ENCODE results near the gene COL4A1.
A peak's percentile ranks its signal among the peaks of the same experiment; 100 is the strongest.
"Not testable (repeated sequence)": the region's sequence is repeated elsewhere in the genome, so short reads cannot be mapped to it uniquely, and the experiment has no call there.

The COL4A1 gene

GRCh38 chr13:110129539-110130186 is 177.3 kb downstream of the COL4A1 start:
- no peak for DNase-seq (ENCODE audit: extremely low spot score, insufficient read length, low read depth)
- no peak for FAIRE-seq

- DNase-seq (ENCODE audit: extremely low spot score, insufficient read length, low read depth), result no peak
- no peak for FAIRE-seq
Measured at GRCh38 chr13:110129076-110129475, 177.9 kb downstream of the COL4A1 start.

- no peak for FAIRE-seq
Measured at GRCh38 chr13:110128546-110128945, 178.4 kb downstream of the COL4A1 start.

GRCh38 chr13:110127986-110128511 is 178.9 kb downstream of the COL4A1 start:
- no peak for FAIRE-seq
- DNase-seq (ENCODE audit: extremely low spot score, insufficient read length, low read depth), result no peak

More at GRCh38 chr13:110128546-110128945, 178.4 kb downstream of the COL4A1 start:
- no peak for DNase-seq (ENCODE audit: extremely low spot score, insufficient read length, low read depth)

GRCh38 chr13:110126391-110126961 is 180.5 kb downstream of the COL4A1 start:
- FAIRE-seq (no peak), DNase-seq (ENCODE audit: extremely low spot score, insufficient read length, low read depth) (no peak)

GRCh38 chr13:110125613-110126272 is 181.2 kb downstream of the COL4A1 start:
- FAIRE-seq (no peak), DNase-seq (ENCODE audit: extremely low spot score, insufficient read length, low read depth) (no peak)

GRCh38 chr13:110125157-110125556 is 181.8 kb downstream of the COL4A1 start:
- FAIRE-seq (no peak), DNase-seq (ENCODE audit: extremely low spot score, insufficient read length, low read depth) (no peak)

GRCh38 chr13:110124201-110124940 is 182.6 kb downstream of the COL4A1 start:
- FAIRE-seq, result no peak

GRCh38 chr13:110123041-110123809 is 183.7 kb downstream of the COL4A1 start:
- DNase-seq (ENCODE audit: extremely low spot score, insufficient read length, low read depth), result no peak
- FAIRE-seq, result no peak

More at GRCh38 chr13:110124201-110124940, 182.6 kb downstream of the COL4A1 start:
- no peak for DNase-seq (ENCODE audit: extremely low spot score, insufficient read length, low read depth)

GRCh38 chr13:110121422-110122083 is 185.4 kb downstream of the COL4A1 start:
- FAIRE-seq, result no peak

GRCh38 chr13:110119935-110120905 is 186.7 kb downstream of the COL4A1 start:
- DNase-seq (ENCODE audit: extremely low spot score, insufficient read length, low read depth), result no peak
- no peak for FAIRE-seq

More at GRCh38 chr13:110121422-110122083, 185.4 kb downstream of the COL4A1 start:
- no peak for DNase-seq (ENCODE audit: extremely low spot score, insufficient read length, low read depth)

GRCh38 chr13:110118106-110118505 is 188.9 kb downstream of the COL4A1 start:
- DNase-seq (ENCODE audit: extremely low spot score, insufficient read length, low read depth), result no peak
- FAIRE-seq, result no peak

- FAIRE-seq (peak; percentile 60), DNase-seq (ENCODE audit: extremely low spot score, insufficient read length, low read depth) (peak; percentile 49)
Measured at GRCh38 chr13:110116072-110116487, 190.9 kb downstream of the COL4A1 start.

- no peak for DNase-seq (ENCODE audit: extremely low spot score, insufficient read length, low read depth)
- no peak for FAIRE-seq
Measured at GRCh38 chr13:110115591-110115990, 191.4 kb downstream of the COL4A1 start.

- FAIRE-seq (no peak), DNase-seq (ENCODE audit: extremely low spot score, insufficient read length, low read depth) (no peak)
Measured at GRCh38 chr13:110114316-110114715, 192.6 kb downstream of the COL4A1 start.

GRCh38 chr13:110113284-110113764 is 193.6 kb downstream of the COL4A1 start:
- DNase-seq (ENCODE audit: extremely low spot score, insufficient read length, low read depth), result no peak
- no peak for FAIRE-seq

- DNase-seq (ENCODE audit: extremely low spot score, insufficient read length, low read depth); FAIRE-seq: not testable (repeated sequence)
Measured at GRCh38 chr13:110112379-110112778, 194.6 kb downstream of the COL4A1 start.

GRCh38 chr13:110110783-110111182 is 196.2 kb downstream of the COL4A1 start:
- FAIRE-seq, result no peak
- no peak for DNase-seq (ENCODE audit: extremely low spot score, insufficient read length, low read depth)
